ENCODE data around the gene ZC3HAV1. TPM values are rescaled to one million over a fixed set of nuclear protein-coding genes. Genes with fewer than 3 reads are reported as not detected.

ZC3HAV1 gene
- total and polyA plus RNA-seq, 2 of the 4 experiments (the other 2 are of a cell fraction), result 9.9 to 22.4 TPM

DNA sequence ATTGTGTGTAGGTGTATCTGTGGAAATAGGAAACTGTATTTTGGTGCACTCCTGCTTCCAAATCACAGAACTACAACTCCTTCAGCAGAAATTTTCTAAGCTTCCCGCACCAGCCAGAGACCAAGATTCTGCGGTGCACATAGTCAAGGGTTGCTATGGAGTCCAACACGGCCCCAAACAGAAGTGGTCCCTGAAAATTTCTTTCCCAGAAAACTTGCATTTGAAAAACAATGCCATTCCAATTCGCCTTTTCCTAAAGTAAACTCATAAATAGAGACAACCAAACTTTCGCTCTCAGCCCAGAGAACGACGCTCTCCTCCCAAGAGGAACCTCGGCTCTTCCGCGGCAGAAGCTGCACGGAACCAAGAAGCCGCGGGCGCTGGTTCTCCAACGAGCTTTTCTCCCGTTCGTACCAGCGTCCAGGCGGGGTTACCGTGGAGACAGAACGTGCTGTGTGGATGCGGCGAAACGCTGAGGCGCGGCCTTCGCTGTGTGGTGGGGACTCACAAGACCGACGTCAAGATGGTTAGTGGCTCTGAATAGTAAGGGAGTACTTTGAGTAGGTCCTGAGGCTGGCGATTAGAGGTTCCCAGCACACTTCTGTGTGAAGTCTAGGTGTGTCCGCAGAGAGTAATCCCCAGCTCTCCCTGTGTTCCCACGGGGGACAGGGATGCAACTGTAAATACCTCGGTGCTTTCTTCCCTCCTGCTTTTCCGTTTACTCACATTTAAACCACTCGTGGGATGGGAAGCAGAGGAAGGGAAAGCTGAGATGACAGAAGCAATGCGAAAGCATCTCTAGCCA lies 24.0 kb upstream of the ZC3HAV1 start:
- Histone ChIP-seq H3K4ac (ENCODE audit: low read depth, low read length) (peak overlapping the region; percentile 75), H2AK5ac (ENCODE audit: low read depth, low read length) (no peak overlapping the region), H4K5ac (ENCODE audit: low read depth, low read length) (peak overlapping the region; percentile 40), H3K36me3 (ENCODE audit: control insufficient read depth, insufficient read depth, low read length) (0 out of 2 replicates have a peak, but pooled peaks cover 1% of the 10 kb centered on the region), H3K4me1 (ENCODE audit: control insufficient read depth, insufficient read depth, low read length) (no peaks in the 10 kb centered on the region), H4K91ac (ENCODE audit: insufficient read depth, low read depth, low read length) (0 out of 2 replicates have a peak overlapping the region, but pooled peaks have one; percentile 22), H3K4me2 (ENCODE audit: low read depth, low read length) (peak overlapping the region; percentile 75), H4K8ac (ENCODE audit: low read depth in 2 of 2, low read length in 2 of 2) (peak overlapping the region; percentile 47 to 90), H3K56ac (ENCODE audit: extremely low read depth, insufficient read depth, low read length) (peak overlapping the region; percentile 45; the same call in 1 of the 2 replicates), H3K27me3 (ENCODE audit: control insufficient read depth, insufficient read depth, low read length) (no peaks in the 10 kb centered on the region), H2BK20ac (ENCODE audit: low read depth, low read length) (0 out of 2 replicates have a peak overlapping the region, but pooled peaks have one; percentile 38), H3K18ac (ENCODE audit: low read depth, low read length) (no peak overlapping the region), H2BK15ac (ENCODE audit: low read depth, low read length) (no peak overlapping the region), H3K9ac (ENCODE audit: low read depth, low read length) (peak overlapping the region; percentile 79), H4K20me1 (ENCODE audit: insufficient read depth, low read length) (no peaks in the 10 kb centered on the region), H3K9me1 (ENCODE audit: insufficient read depth, low read length) (no peaks in the 10 kb centered on the region), H3K14ac (replicated peaks; ENCODE audit: low read depth, low read length) (peak overlapping the region; percentile 88), H3K4me3 (ENCODE audit: insufficient read depth, low read depth, low read length) (peak overlapping the region; percentile 58), H3K23ac (ENCODE audit: low read depth, low read length) (peak overlapping the region; percentile 71; the same call in 1 of the 2 replicates), H3K27ac (ENCODE audit: insufficient read depth, low read length) (peak overlapping the region; percentile 14), H3K79me1 (ENCODE audit: low read depth in 1 of 2, low read length in 2 of 2) (peaks cover 0 to 5% of the 10 kb centered on the region in 2 experiments; a peak in 1 of 4 replicates), H2BK5ac (ENCODE audit: low read depth, low read length, poor library complexity, severe bottlenecking) (no peak overlapping the region), H2BK120ac (ENCODE audit: low read depth, low read length) (peak overlapping the region; percentile 47; the same call in 1 of the 2 replicates), H2AK9ac (replicated peaks; ENCODE audit: low read depth, low read length, poor library complexity) (no peak overlapping the region), H2AFZ (replicated peaks; ENCODE audit: low read length, poor library complexity) (peak overlapping the region; percentile 95), H3K9me3 (ENCODE audit: control insufficient read depth, insufficient read depth, low read length) (no peaks in the 10 kb centered on the region)
- peak; percentile 93 for TF ChIP-seq MXI1 (IDR thresholded peaks at IDR 0.05; ENCODE audit: borderline replicate concordance, low read depth, low read length)
- TF ChIP-seq NFE2L2 (IDR thresholded peaks at IDR 0.05; ENCODE audit: low read depth, low read length), result no peak
- TF ChIP-seq RFX5 (IDR thresholded peaks at IDR 0.05; ENCODE audit: low read depth, low read length), result no peak
- no peak for TF ChIP-seq CHD1 (IDR thresholded peaks at IDR 0.05; ENCODE audit: low read depth, low read length)
- TF ChIP-seq RAD21 (IDR thresholded peaks at IDR 0.05; ENCODE audit: low read length), result peak; percentile 23
- peak; percentile 52; the same call in 1 of the 2 replicates for TF ChIP-seq MAZ (IDR thresholded peaks at IDR 0.05; ENCODE audit: borderline replicate concordance, low read depth, low read length)
- no peak; the same call in 1 of the 2 replicates for TF ChIP-seq SMC3 (IDR thresholded peaks at IDR 0.05; ENCODE audit: low read depth, low read length)
- no peak for TF ChIP-seq MAFK (IDR thresholded peaks at IDR 0.05; ENCODE audit: low read depth, low read length)
- TF ChIP-seq, protein P1, sequence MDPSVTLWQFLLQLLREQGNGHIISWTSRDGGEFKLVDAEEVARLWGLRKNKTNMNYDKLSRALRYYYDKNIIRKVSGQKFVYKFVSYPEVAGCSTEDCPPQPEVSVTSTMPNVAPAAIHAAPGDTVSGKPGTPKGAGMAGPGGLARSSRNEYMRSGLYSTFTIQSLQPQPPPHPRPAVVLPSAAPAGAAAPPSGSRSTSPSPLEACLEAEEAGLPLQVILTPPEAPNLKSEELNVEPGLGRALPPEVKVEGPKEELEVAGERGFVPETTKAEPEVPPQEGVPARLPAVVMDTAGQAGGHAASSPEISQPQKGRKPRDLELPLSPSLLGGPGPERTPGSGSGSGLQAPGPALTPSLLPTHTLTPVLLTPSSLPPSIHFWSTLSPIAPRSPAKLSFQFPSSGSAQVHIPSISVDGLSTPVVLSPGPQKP (IDR thresholded peaks at IDR 0.05; ENCODE audit: borderline replicate concordance, low read depth, low read length), result no peak
- TF ChIP-seq POLR2A (IDR thresholded peaks at IDR 0.05; ENCODE audit: low read depth, low read length), result no peak
- TF ChIP-seq, protein P2, sequence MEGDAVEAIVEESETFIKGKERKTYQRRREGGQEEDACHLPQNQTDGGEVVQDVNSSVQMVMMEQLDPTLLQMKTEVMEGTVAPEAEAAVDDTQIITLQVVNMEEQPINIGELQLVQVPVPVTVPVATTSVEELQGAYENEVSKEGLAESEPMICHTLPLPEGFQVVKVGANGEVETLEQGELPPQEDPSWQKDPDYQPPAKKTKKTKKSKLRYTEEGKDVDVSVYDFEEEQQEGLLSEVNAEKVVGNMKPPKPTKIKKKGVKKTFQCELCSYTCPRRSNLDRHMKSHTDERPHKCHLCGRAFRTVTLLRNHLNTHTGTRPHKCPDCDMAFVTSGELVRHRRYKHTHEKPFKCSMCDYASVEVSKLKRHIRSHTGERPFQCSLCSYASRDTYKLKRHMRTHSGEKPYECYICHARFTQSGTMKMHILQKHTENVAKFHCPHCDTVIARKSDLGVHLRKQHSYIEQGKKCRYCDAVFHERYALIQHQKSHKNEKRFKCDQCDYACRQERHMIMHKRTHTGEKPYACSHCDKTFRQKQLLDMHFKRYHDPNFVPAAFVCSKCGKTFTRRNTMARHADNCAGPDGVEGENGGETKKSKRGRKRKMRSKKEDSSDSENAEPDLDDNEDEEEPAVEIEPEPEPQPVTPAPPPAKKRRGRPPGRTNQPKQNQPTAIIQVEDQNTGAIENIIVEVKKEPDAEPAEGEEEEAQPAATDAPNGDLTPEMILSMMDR (conservative IDR thresholded peaks at IDR 0.05; ENCODE audit: low read depth, low read length), result no peak
- no peak for TF ChIP-seq CEBPB (IDR thresholded peaks at IDR 0.05; ENCODE audit: low read depth, low read length)
- no peak for TF ChIP-seq FOS (IDR thresholded peaks at IDR 0.05; ENCODE audit: low read depth, low read length)
- TF ChIP-seq BHLHE40 (IDR thresholded peaks at IDR 0.05; ENCODE audit: low read depth, low read length), result peak; percentile 94
- no peak for TF ChIP-seq RCOR1 (IDR thresholded peaks at IDR 0.05; ENCODE audit: insufficient replicate concordance, low read length)
- WGBS, 2 experiments (ENCODE audit: extremely low coverage in 2 of 2, insufficient read length in 1 of 2), result 0% methylated on average over 7 of the region's 36 CpGs; no CpG with 5 or more reads in 1 of the 2 experiments
- dilution Hi-C loops (cut with HindIII; ENCODE audit: low sequenced_read_pairs, unreplicated experiment) (no loop called here), in situ Hi-C loops (cut with MboI; ENCODE audit: low sequenced_read_pairs) (no loop called here), intact Hi-C loops (cut with micrococcal nuclease) (loop anchor here (2.0 to 5.0 kb wide), 2 partner anchors 59 to 99 kb away; partner anchors contain the start of gene UBN2)
- ATAC-seq (ENCODE audit: low read depth), result peak; percentile 100
- CTCF ChIA-PET, result interaction anchor here (1.2 to 1.3 kb wide), 2 partner anchors 10 to 59 kb away, joined by 5 read pairs; no protein-coding TSS in a partner anchor
- POLR2A ChIA-PET (ENCODE audit: unreplicated experiment), result interaction anchor here (0.6 to 1.4 kb wide), 2 partner anchors 12 to 16 kb away, joined by 3 to 4 read pairs; no protein-coding TSS in a partner anchor
- BruUV-seq (replicated peaks), result no TSS peak
- DNase-seq, result peak; percentile 86
